Activated naive CD4-positive, alpha-beta T cell treated with anti-CD3 and anti-CD28 coated beads for 36 hours (primary cell): ENCODE data around the gene PDK2. TPM values are rescaled to one million over a fixed set of nuclear protein-coding genes. Genes with fewer than 3 reads are reported as not detected.
A peak's percentile ranks its signal among the peaks of the same experiment; 100 is the strongest.

Experiments used
- CTCF ChIA-PET: fragments of 350-600 bp; sonication (Branson Sonifier 250); formaldehyde crosslinking; loops from one replicate; lab custom pipeline; 2021; ENCODE audit warnings: antibody characterized with exemption; lab: Charles Lee
- DNase-seq: peaks from one replicate; pipeline ENCODE4 v3.0.0-alpha.2; 2020
- H3K27ac Mint-ChIP-seq: one replicate; pipeline ENCODE4 v1.8.0; 2021; ENCODE audit warnings: mild to moderate bottlenecking, mixed read lengths
- H3K27me3 Mint-ChIP-seq: one replicate; pipeline ENCODE4 v1.8.0; 2021; ENCODE audit warnings: low read depth, mixed read lengths
- H3K36me3 Mint-ChIP-seq: one replicate; pipeline ENCODE4 v1.8.0; 2021; ENCODE audit warnings: low read depth, mixed read lengths
- H3K4me1 Mint-ChIP-seq: one replicate; pipeline ENCODE4 v1.8.0; 2021; ENCODE audit warnings: low read depth, mixed read lengths
- H3K4me3 Mint-ChIP-seq: one replicate; pipeline ENCODE4 v1.8.0; 2021; ENCODE audit warnings: mild to moderate bottlenecking, moderate library complexity, mixed read lengths
- H3K9me3 Mint-ChIP-seq: one replicate; pipeline ENCODE4 v1.8.0; 2021; ENCODE audit warnings: mixed read lengths
- intact Hi-C: fragments of 100-400 bp; cut with micrococcal nuclease; formaldehyde crosslinking; loops from one replicate; pipeline ENCODE4 v1.15.1; 2023
- total RNA-seq, 2 experiments: library from RNA; stranded (reverse); gene quantifications; one replicate each; pipeline ENCODE4 v1.2.3, GENCODE V29; 2021

Gene PDK2
- total RNA-seq, 2 experiments from 2014 or later = 10.5 to 11.1 TPM

DNA sequence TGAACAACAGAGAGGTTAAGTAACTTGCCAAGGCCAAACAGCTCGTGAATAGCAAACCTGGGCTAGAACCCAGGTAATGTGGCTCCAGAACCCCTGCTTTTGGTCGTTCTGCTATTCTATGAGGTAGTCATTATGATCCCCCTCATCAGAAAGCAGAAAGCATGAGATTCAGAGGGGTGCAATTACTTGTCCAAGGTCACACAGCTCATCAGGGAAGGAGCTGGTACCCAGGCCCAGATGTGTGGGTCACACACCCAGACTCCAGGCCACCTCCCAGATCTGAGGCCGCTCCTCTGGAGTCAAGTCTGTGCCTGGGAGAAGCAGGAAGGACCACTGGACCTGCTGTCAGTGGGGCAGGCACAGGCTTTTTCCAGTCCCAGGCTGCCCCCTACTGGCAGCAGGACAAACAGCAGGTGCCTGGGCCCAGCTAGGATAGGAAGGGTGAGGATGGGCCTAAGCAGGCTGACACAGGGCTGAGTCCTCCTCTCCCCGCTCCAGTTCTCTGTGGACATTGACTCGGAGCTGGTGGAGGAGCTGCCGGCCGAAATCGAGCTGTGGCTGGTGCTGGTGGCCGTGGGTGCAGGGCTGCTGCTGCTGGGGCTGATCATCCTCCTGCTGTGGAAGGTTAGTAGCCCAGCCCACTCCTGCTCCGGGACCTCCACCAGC lies 7.8 kb upstream of the PDK2 start:
- no peak overlapping the region for H3K4me3 Mint-ChIP-seq
- no peak overlapping the region for H3K27ac Mint-ChIP-seq
- H3K9me3 Mint-ChIP-seq = no peaks in the 10 kb centered on the region
- peak; percentile 85 for DNase-seq
- no peaks in the 10 kb centered on the region for H3K4me1 Mint-ChIP-seq
- no peaks in the 10 kb centered on the region for H3K27me3 Mint-ChIP-seq
- no peaks in the 10 kb centered on the region for H3K36me3 Mint-ChIP-seq
- CTCF ChIA-PET = interaction anchor here (0.5 to 2.7 kb wide), 39 partner anchors 9 to 804 kb away, joined by 3 to 92 read pairs (median 4); partner anchors contain the start of gene ITGA3
- intact Hi-C loops = loop anchor here (1.0 to 5.0 kb wide), 5 partner anchors 32 to 520 kb away; no protein-coding TSS in a partner anchor

DNA sequence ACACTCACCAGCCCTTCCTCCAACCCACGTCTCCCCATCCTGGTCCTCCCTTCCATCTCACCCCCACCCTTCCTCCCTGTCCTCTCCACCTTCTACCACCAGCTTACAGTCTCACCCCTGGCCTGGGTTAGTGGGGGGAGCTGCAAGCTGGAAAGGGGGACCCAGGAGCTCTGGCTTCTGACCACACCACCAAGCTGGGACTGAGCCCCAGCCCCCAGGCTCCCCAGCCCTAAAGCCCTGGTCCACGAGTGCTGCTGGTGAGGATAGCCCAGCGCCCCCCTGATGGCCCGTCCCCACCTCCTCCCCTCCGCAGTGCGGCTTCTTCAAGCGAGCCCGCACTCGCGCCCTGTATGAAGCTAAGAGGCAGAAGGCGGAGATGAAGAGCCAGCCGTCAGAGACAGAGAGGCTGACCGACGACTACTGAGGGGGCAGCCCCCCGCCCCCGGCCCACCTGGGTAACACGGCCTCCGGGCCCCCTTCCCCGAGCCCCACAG lies 7.2 kb upstream of the PDK2 start:
- Mint-ChIP-seq H3K9me3 (no peaks in the 10 kb centered on the region), H3K27me3 (no peaks in the 10 kb centered on the region), H3K27ac (no peak overlapping the region), H3K4me3 (no peak overlapping the region), H3K4me1 (no peaks in the 10 kb centered on the region), H3K36me3 (no peaks in the 10 kb centered on the region)
- CTCF ChIA-PET = interaction anchor here (0.6 to 2.7 kb wide), 32 partner anchors 9 to 148 kb away, joined by 3 to 92 read pairs (median 5); partner anchors contain the start of gene ITGA3
- no peak for DNase-seq
- intact Hi-C loops = loop anchor here (1.0 to 5.0 kb wide), 5 partner anchors 33 to 521 kb away; no protein-coding TSS in a partner anchor

DNA sequence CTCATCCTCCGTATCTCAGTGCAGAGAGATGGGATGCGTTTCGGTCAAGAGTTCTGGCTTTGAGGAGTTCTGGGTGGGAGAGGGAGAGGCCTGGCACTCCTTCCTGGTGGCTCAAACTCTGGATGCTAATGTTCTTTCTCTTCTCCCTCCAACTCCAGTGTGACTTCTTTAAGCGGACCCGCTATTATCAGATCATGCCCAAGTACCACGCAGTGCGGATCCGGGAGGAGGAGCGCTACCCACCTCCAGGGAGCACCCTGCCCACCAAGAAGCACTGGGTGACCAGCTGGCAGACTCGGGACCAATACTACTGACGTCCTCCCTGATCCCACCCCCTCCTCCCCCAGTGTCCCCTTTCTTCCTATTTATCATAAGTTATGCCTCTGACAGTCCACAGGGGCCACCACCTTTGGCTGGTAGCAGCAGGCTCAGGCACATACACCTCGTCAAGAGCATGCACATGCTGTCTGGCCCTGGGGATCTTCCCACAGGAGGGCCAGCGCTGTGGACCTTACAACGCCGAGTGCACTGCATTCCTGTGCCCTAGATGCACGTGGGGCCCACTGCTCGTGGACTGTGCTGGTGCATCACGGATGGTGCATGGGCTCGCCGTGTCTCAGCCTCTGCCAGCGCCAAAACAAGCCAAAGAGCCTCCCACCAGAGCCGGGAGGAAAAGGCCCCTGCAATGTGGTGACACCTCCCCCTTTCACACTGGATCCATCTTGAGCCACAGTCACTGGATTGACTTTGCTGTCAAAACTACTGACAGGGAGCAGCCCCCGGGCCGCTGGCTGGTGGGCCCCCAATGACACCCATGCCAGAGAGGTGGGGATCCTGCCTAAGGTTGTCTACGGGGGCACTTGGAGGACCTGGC lies 6.0 kb upstream of the PDK2 start:
- Mint-ChIP-seq H3K9me3 (no peaks in the 10 kb centered on the region), H3K27me3 (no peaks in the 10 kb centered on the region), H3K27ac (no peak overlapping the region), H3K36me3 (no peaks in the 10 kb centered on the region), H3K4me1 (no peaks in the 10 kb centered on the region), H3K4me3 (no peak overlapping the region)
- CTCF ChIA-PET = interaction anchor here (2.6 to 5.6 kb wide), 2 partner anchors 11 to 60 kb away, joined by 12 to 84 read pairs; no protein-coding TSS in a partner anchor
- DNase-seq = no peak
- intact Hi-C loops = loop anchor here (5.0 kb wide), 1 partner anchor 137 kb away; no protein-coding TSS in a partner anchor

DNA sequence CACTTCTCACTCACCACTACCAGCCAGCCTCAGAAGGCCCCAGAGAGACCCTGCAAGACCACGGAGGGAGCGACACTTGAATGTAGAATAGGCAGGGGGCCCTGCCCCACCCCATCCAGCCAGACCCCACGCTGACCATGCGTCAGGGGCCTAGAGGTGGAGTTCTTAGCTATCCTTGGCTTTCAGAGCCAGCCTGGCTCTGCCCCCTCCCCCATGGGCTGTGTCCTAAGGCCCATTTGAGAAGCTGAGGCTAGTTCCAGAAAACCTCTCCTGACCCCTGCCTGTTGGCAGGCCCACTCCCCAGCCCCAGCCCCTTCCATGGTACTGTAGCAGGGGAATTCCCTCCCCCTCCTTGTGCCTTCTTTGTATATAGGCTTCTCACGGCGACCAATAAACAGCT lies 5.1 kb upstream of the PDK2 start:
- H3K27ac Mint-ChIP-seq = no peak overlapping the region

DNA sequence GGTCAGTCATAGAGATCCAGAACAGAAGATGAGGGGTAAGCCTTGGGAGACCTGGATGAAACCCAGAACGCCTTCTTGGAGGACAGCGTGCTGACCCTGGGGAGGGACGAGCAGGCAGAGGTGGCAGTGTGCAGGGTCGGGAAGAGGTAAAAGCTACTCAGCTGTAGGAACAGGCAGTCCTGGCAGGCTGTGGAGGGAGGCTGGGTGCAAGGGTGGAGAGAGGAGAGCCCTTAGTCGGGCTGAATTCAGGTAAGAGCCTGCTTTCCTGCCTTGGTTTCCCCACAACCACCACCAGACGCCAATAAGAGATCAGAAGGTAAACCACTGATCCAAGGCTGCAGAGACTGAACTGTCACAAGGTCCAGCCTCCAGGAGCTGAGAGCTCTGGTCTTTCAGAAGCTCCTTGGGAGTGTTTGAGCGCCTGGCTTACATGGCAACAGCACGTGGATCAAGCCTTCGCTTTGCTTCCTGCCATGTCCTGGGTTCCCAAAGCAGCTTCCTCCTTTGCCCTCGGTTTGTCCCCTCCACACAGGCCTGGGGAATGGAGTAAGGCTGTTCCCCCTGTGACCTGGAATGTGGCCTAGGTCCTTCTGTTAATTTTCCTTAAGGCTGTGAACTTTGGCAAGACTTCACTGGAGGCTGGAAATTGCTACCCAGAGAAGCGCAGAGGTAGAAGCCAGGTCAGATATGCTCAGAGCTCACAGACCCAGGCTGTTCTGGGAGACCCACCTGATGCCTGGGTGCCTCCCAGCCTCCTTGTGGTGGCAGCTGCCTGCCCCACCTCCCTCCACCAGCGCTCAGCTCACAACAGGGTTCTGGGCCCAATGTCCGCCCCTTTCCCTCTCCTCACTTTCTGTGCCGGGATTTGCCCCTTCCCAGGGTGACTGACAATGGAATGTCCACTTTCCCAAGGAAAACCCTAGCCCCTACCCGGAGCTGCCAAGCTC lies 3.9 kb upstream of the PDK2 start:
- H3K4me3 Mint-ChIP-seq = no peak overlapping the region
- intact Hi-C loops = no loop called here
- CTCF ChIA-PET = interaction anchor here (0.8 to 5.6 kb wide), 8 partner anchors 10 to 206 kb away, joined by 3 to 84 read pairs (median 6); partner anchors contain the start of gene ITGA3
- DNase-seq = no peak
- H3K27ac Mint-ChIP-seq = no peak overlapping the region
- H3K9me3 Mint-ChIP-seq = no peaks in the 10 kb centered on the region
- no peaks in the 10 kb centered on the region for H3K27me3 Mint-ChIP-seq
- H3K36me3 Mint-ChIP-seq = no peaks in the 10 kb centered on the region
- peaks cover 11% of the 10 kb centered on the region for H3K4me1 Mint-ChIP-seq

More for the DNA sequence above, 5.1 kb upstream of the PDK2 start:
- Mint-ChIP-seq H3K4me1 (peaks cover 2% of the 10 kb centered on the region), H3K4me3 (no peak overlapping the region), H3K9me3 (no peaks in the 10 kb centered on the region), H3K36me3 (no peaks in the 10 kb centered on the region), H3K27me3 (no peaks in the 10 kb centered on the region)
- CTCF ChIA-PET = interaction anchor here (5.6 kb wide), 1 partner anchor 61 kb away, joined by 84 read pairs; no protein-coding TSS in a partner anchor
- intact Hi-C loops = no loop called here
- no peak for DNase-seq

DNA sequence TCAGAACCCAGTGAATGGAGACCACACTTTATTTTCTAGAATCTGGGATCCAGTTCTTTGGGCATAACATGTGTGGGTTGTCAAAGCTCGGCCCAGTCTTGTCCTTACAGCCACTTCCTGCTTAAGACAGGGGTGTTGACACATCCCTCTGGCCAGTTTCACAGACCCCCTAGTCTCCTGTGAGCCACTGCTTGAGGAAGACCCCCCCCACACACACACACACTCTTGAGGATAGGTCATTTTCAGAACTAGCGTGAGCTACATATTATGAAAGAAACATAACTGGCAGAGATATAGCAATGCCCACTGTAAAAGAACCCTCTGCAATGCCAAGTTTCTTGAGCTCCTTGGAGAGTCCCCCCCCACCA lies 3.2 kb upstream of the PDK2 start:
- Mint-ChIP-seq H3K4me1 (peaks cover 16% of the 10 kb centered on the region), H3K36me3 (no peaks in the 10 kb centered on the region), H3K27ac (no peak overlapping the region), H3K9me3 (no peaks in the 10 kb centered on the region), H3K27me3 (no peaks in the 10 kb centered on the region), H3K4me3 (no peak overlapping the region)
- no peak for DNase-seq
- intact Hi-C loops = no loop called here
- CTCF ChIA-PET = interaction anchor here (0.7 to 5.6 kb wide), 11 partner anchors 10 to 355 kb away, joined by 3 to 84 read pairs (median 4); partner anchors contain the start of gene ITGA3

DNA sequence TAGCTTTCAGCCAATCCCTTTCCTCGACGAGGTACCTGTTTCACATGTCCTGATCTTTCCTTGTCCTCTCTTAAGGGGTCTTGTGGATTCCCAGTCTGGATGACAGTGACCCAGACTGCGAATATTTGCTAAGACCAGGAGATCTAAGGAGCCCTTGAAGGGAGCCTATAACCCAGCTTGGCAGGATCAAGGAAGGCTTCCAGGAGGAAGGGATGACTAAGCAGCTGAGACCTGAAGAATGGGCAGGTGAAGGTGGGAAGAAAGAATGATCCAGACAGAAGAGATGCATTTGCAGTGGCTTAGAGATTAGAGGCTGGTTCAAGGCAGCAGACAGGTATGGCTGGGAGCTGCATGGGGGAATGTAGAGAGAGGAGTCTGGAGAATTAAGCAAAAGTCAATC lies 1.9 kb upstream of the PDK2 start:
- Mint-ChIP-seq H3K4me1 (peaks cover 16% of the 10 kb centered on the region), H3K9me3 (no peaks in the 10 kb centered on the region), H3K36me3 (no peaks in the 10 kb centered on the region), H3K27me3 (no peaks in the 10 kb centered on the region), H3K27ac (no peak overlapping the region), H3K4me3 (no peak overlapping the region)
- no peak for DNase-seq
- CTCF ChIA-PET = interaction anchor here (0.8 to 5.6 kb wide), 22 partner anchors 9 to 303 kb away, joined by 3 to 84 read pairs (median 10); partner anchors contain the start of genes ITGA3, PPP1R9B and TMEM92
- intact Hi-C loops = no loop called here

DNA sequence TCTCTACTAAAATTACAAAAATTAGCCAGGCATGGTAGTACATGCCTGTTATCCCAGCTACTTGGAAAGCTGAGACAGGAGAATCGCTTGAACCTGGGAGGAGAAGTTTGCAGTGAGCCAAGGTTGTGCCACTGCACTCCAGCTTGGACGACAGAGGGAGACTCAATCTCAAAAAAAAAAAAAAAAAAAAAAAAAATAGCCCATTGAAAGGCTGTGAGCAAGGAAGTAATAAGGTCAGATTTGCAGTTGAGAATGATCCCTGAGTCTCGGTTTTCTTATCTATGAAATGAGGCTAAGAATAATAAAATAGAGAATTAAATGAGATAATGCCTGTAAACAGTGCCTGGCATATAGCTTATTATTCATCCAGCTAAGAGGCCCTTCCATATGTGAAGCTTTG lies 1.3 kb upstream of the PDK2 start:
- H3K27ac Mint-ChIP-seq = no peak overlapping the region
- no peaks in the 10 kb centered on the region for H3K27me3 Mint-ChIP-seq
- peaks cover 16% of the 10 kb centered on the region for H3K4me1 Mint-ChIP-seq
- no peak overlapping the region for H3K4me3 Mint-ChIP-seq
- no peaks in the 10 kb centered on the region for H3K9me3 Mint-ChIP-seq
- CTCF ChIA-PET = interaction anchor here (0.5 to 5.6 kb wide), 48 partner anchors 9 to 542 kb away, joined by 3 to 84 read pairs (median 6); partner anchors contain the start of genes ITGA3, LRRC59, PPP1R9B and SAMD14
- DNase-seq = no peak
- intact Hi-C loops = loop anchor here (1.0 to 2.0 kb wide), 4 partner anchors 67 to 203 kb away; no protein-coding TSS in a partner anchor
- H3K36me3 Mint-ChIP-seq = no peaks in the 10 kb centered on the region

DNA sequence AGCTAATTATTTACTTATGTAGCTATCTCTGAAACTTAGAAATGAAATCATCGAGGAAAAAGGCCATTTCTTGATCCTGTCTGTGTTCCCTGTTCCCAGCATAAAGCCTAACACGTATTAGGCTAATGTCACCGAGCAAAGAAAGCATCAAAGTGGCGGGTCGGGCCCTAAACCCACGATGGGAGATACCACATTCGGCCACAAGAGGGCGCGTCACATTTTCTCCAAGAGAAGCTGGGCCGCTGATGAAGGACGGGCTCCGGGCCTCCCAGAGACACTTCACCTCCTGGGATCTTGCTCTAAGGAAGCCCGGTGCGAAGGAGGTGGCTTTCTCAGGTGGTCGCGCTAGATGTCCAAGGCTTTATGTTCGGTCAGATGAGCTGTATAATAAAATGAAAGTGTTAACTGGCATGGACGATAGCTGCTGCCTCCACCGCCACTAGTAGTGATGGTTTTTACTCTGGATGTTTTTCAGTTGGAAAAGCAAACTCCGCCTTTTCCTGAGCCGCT lies 853 bp upstream of the PDK2 start:
- Mint-ChIP-seq H3K4me3 (peak overlapping the region; percentile 82), H3K27me3 (no peaks in the 10 kb centered on the region), H3K9me3 (no peaks in the 10 kb centered on the region), H3K36me3 (no peaks in the 10 kb centered on the region), H3K27ac (peak overlapping the region; percentile 90), H3K4me1 (peaks cover 16% of the 10 kb centered on the region)
- intact Hi-C loops = loop anchor here (1.0 to 2.0 kb wide), 4 partner anchors 67 to 203 kb away; no protein-coding TSS in a partner anchor
- CTCF ChIA-PET = interaction anchor here (0.5 to 5.6 kb wide), 56 partner anchors 9 to 542 kb away, joined by 3 to 84 read pairs (median 5); partner anchors contain the start of genes ITGA3, LRRC59, PPP1R9B and SAMD14
- peak; percentile 96 for DNase-seq

DNA sequence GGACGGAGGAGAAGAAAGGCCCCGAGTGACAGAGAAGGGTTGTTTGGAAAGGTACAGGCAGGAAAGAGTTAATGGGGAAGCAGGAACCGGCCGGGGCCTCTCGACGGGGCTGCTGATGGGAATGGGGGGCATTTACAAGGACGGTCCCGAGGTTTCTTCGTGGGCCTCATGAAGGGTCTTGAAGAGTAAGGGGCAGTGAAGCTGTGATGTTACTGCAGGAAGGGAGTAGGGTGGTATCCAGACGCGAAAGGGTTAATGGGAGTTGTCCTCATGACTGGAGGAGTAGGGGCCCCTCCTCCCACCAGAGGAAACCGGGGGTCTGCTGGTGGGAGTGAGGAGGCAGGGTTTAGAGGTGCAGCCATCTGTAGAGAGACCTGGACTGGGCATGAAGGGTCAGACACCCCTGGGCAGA lies 481 bp downstream of the PDK2 start:
- DNase-seq = no peak
- intact Hi-C loops = loop anchor here (1.0 to 2.0 kb wide), 4 partner anchors 39 to 69 kb away; partner anchors contain the start of gene ITGA3
- H3K27me3 Mint-ChIP-seq = no peaks in the 10 kb centered on the region
- CTCF ChIA-PET = interaction anchor here (0.9 to 3.1 kb wide), 2 partner anchors 8 to 21 kb away, joined by 3 to 12 read pairs; no protein-coding TSS in a partner anchor
- H3K9me3 Mint-ChIP-seq = no peaks in the 10 kb centered on the region
- no peaks in the 10 kb centered on the region for H3K36me3 Mint-ChIP-seq
- peak overlapping the region; percentile 82 for H3K4me3 Mint-ChIP-seq
- peaks cover 16% of the 10 kb centered on the region for H3K4me1 Mint-ChIP-seq
- H3K27ac Mint-ChIP-seq = peak overlapping the region; percentile 55
